Cerebellar nuclear complex (tissue), 1 donor: ENCODE measurements around the gene TMEM212.
"Not testable (repeated sequence)": the region's sequence is repeated elsewhere in the genome, so short reads cannot be mapped to it uniquely, and the experiment has no call there.

ENCODE experiments used
- DNase-seq, 2 experiments: peaks; one replicate each; lab custom pipeline; 2025; lab: John Stamatoyannopoulos, UW

TMEM212 gene

GRCh38 chr3:171892457-171892856, 49.3 kb downstream of the TMEM212 start:
- no peak for DNase-seq

GRCh38 chr3:171895291-171895690, 52.1 kb downstream of the TMEM212 start:
- DNase-seq: no peak

- no peak for DNase-seq
Observed at GRCh38 chr3:171895900-171896299, 52.8 kb downstream of the TMEM212 start.

- no peak for DNase-seq
Observed at GRCh38 chr3:171896316-171896715, 53.2 kb downstream of the TMEM212 start.

- DNase-seq: no peak
Observed at GRCh38 chr3:171898192-171898591, 55.0 kb downstream of the TMEM212 start.

GRCh38 chr3:171900446-171900845, 57.3 kb downstream of the TMEM212 start:
- DNase-seq: no peak

GRCh38 chr3:171901615-171902312, 58.6 kb downstream of the TMEM212 start:
- DNase-seq: no peak

- no peak for DNase-seq
Observed at GRCh38 chr3:171904829-171905228, 61.7 kb downstream of the TMEM212 start.

- DNase-seq: not testable (repeated sequence)
Observed at GRCh38 chr3:171906503-171906902, 63.4 kb downstream of the TMEM212 start.

GRCh38 chr3:171906951-171907676, 64.0 kb downstream of the TMEM212 start:
- no peak for DNase-seq

- no peak for DNase-seq
Observed at GRCh38 chr3:171907761-171908160, 64.6 kb downstream of the TMEM212 start.

- DNase-seq: no peak
Observed at GRCh38 chr3:171908731-171909130, 65.6 kb downstream of the TMEM212 start.
